Uterus (tissue), 4 donors: ENCODE data around the gene MAD1L1. TPM values are rescaled to one million over a fixed set of nuclear protein-coding genes. Genes with fewer than 3 reads are reported as not detected.

ENCODE experiments used
- DNase-seq, 2 donors: peaks; one replicate each; pipeline ENCODE4 v3.0.0-alpha.2; 2019 to 2020
- H3K27ac ChIP-seq, 2 donors: fragments of 200-600 bp; sonication (generic); 1 replicate in 1 of 2; 2 replicates in 1 of 2; pipeline ENCODE4 v1.5.1; 2016 to 2018
- H3K27me3 ChIP-seq, 2 donors: fragments of 200-600 bp; sonication (generic); one replicate each; pipeline ENCODE4 v1.5.1; 2018 to 2019; ENCODE audit warnings: control low read depth in 1 of 2
- H3K36me3 ChIP-seq, 2 donors: fragments of 200-600 bp; sonication (generic); one replicate each; pipeline ENCODE4 v1.5.1; 2019; ENCODE audit warnings: control low read depth in 1 of 2
- H3K4me1 ChIP-seq, 2 donors: fragments of 200-600 bp; sonication (generic); one replicate each; pipeline ENCODE4 v1.5.1; 2018 to 2019; ENCODE audit warnings: control low read depth in 1 of 2
- H3K4me3 ChIP-seq, 2 donors: fragments of 200-600 bp; sonication (generic); 1 replicate in 1 of 2; 2 replicates in 1 of 2; pipeline ENCODE4 v1.5.1; 2018 to 2019; ENCODE audit warnings: mild to moderate bottlenecking in 1 of 2
- H3K9me3 ChIP-seq, 2 donors: fragments of 200-600 bp; sonication (generic); one replicate each; pipeline ENCODE4 v1.5.1; 2019; ENCODE audit warnings: control low read depth in 1 of 2
- CTCF ChIP-seq, 4 experiments: fragments of 200-600 bp in 2 of 4; fragments of 450-650 bp in 2 of 4; sonication (generic) in 2 of 4; IDR thresholded peaks; one replicate each; pipeline ENCODE4 v1.5.1; 2016 to 2019; ENCODE audit warnings: antibody characterized with exemption in 4 of 4, mild to moderate bottlenecking in 2 of 4, moderate library complexity in 1 of 4
- POLR2A ChIP-seq, 2 donors: fragments of 450-650 bp; IDR thresholded peaks; one replicate each; pipeline ENCODE4 v1.6.1; 2016; ENCODE audit warnings: antibody characterized with exemption in 2 of 2, mild to moderate bottlenecking in 1 of 2, moderate library complexity in 1 of 2
- intact Hi-C: fragments of 100-400 bp; cut with DNase I; formaldehyde crosslinking; loops from one replicate; pipeline ENCODE4 v1.15.1; 2023; ENCODE audit warnings: low total_unique reads
- total RNA-seq, 4 donors: library from RNA; depleted of rRNA in 3 of 4; stranded (reverse); fragments of >200 nt in 3 of 4; gene quantifications; one replicate each; pipeline versions ENCODE4 v1.1.0 to v1.2.4, GENCODE V29; 2014 to 2023
- donor health status: DM: yes; HTN: yes; CAD: no.

Gene MAD1L1
- total RNA-seq, 4 donors from 2014 or later: 13.3 to 37.4 (median 33.1) TPM

GRCh38 chr7:1923409-1924257 lies 309.1 kb downstream of the MAD1L1 start:
- Histone ChIP-seq H3K4me1 (no peaks in the 10 kb centered on the region), H3K9me3 (no peaks in the 10 kb centered on the region), H3K27me3 (no peaks in the 10 kb centered on the region), H3K4me3 (no peak overlapping the region), H3K27ac (no peak overlapping the region), H3K36me3 (no peaks in the 10 kb centered on the region)
- TF ChIP-seq POLR2A (IDR thresholded peaks at IDR 0.05) (no peak), CTCF (IDR thresholded peaks at IDR 0.05) (no peak)
- intact Hi-C loops: no loop called here
- DNase-seq: no peak

- TF ChIP-seq CTCF (IDR thresholded peaks at IDR 0.05): no peak
- no peak for TF ChIP-seq POLR2A (IDR thresholded peaks at IDR 0.05)
- H3K4me3 ChIP-seq: no peak overlapping the region
- no peak for DNase-seq
- peak overlapping the region in 1 of 2 donors; percentile 5 for H3K27ac ChIP-seq
- H3K9me3 ChIP-seq: no peaks in the 10 kb centered on the region
- H3K27me3 ChIP-seq: no peaks in the 10 kb centered on the region
- H3K36me3 ChIP-seq: no peaks in the 10 kb centered on the region
- no peaks in the 10 kb centered on the region for H3K4me1 ChIP-seq
- intact Hi-C loops: no loop called here
Observed at GRCh38 chr7:1922870-1923236, 309.9 kb downstream of the MAD1L1 start.

- DNase-seq: peak; percentile 46 to 57
- Histone ChIP-seq H3K4me1 (no peaks in the 10 kb centered on the region), H3K27me3 (no peaks in the 10 kb centered on the region), H3K27ac (peak overlapping the region; percentile 5 to 49), H3K36me3 (no peaks in the 10 kb centered on the region), H3K4me3 (no peak overlapping the region), H3K9me3 (no peaks in the 10 kb centered on the region)
- TF ChIP-seq POLR2A (IDR thresholded peaks at IDR 0.05) (no peak), CTCF (IDR thresholded peaks at IDR 0.05) (no peak)
- intact Hi-C loops: no loop called here
Observed at GRCh38 chr7:1922071-1922869, 310.5 kb downstream of the MAD1L1 start.

- Histone ChIP-seq H3K9me3 (no peaks in the 10 kb centered on the region), H3K4me3 (no peak overlapping the region), H3K4me1 (no peaks in the 10 kb centered on the region), H3K27me3 (no peaks in the 10 kb centered on the region), H3K36me3 (no peaks in the 10 kb centered on the region), H3K27ac (no peak overlapping the region)
- intact Hi-C loops: no loop called here
- DNase-seq: no peak
- TF ChIP-seq CTCF (IDR thresholded peaks at IDR 0.05): no peak
- no peak for TF ChIP-seq POLR2A (IDR thresholded peaks at IDR 0.05)
Observed at GRCh38 chr7:1920881-1921280, 311.9 kb downstream of the MAD1L1 start.

- intact Hi-C loops: no loop called here
- H3K27ac ChIP-seq: no peak overlapping the region
- no peak overlapping the region for H3K4me3 ChIP-seq
- TF ChIP-seq CTCF (IDR thresholded peaks at IDR 0.05) (no peak), POLR2A (IDR thresholded peaks at IDR 0.05) (no peak)
- H3K4me1 ChIP-seq: no peaks in the 10 kb centered on the region
- no peaks in the 10 kb centered on the region for H3K36me3 ChIP-seq
- H3K9me3 ChIP-seq: no peaks in the 10 kb centered on the region
- DNase-seq: no peak
- no peaks in the 10 kb centered on the region for H3K27me3 ChIP-seq
Observed at GRCh38 chr7:1920266-1920681, 312.5 kb downstream of the MAD1L1 start.
